WTC11 (cell line): ENCODE results near the gene TMED1. TPM values are rescaled to one million over a fixed set of nuclear protein-coding genes. Genes with fewer than 3 reads are reported as not detected.

Experiments used
- ATAC-seq: fragments of 200-7000 bp; cut with Tn5 transposase; 2 replicates; pipeline ENCODE4 v1.10.0; 2021; ENCODE audit warnings: mild to moderate bottlenecking, moderate library complexity
- CTCF ChIA-PET: fragments of 300-600 bp; sonication (Branson Sonifier 250); formaldehyde crosslinking; loops from one replicate; lab custom pipeline; 2021; ENCODE audit warnings: antibody characterized with exemption; lab: Charles Lee
- POLR2A ChIA-PET: fragments of 350-600 bp; sonication (Branson Sonifier 250); formaldehyde crosslinking; loops from one replicate; lab custom pipeline; 2021; ENCODE audit warnings: antibody characterized with exemption; lab: Charles Lee
- DNase-seq: peaks from one replicate; pipeline ENCODE4 v3.0.0; 2021; ENCODE audit warnings: low spot score
- H3K27ac Mint-ChIP-seq: 2 replicates; pipeline ENCODE4 v1.8.0; 2021; ENCODE audit warnings: mixed read lengths
- H3K27me3 Mint-ChIP-seq: 2 replicates; pipeline ENCODE4 v1.8.0; 2021; ENCODE audit warnings: low read depth, mild to moderate bottlenecking, moderate library complexity, mixed read lengths
- H3K36me3 Mint-ChIP-seq: 2 replicates; pipeline ENCODE4 v1.8.0; 2021; ENCODE audit warnings: mixed read lengths
- H3K4me1 Mint-ChIP-seq: 2 replicates; pipeline ENCODE4 v1.8.0; 2022; ENCODE audit warnings: mixed read lengths
- H3K4me3 Mint-ChIP-seq: 2 replicates; pipeline ENCODE4 v1.8.0; 2021; ENCODE audit warnings: mild to moderate bottlenecking, moderate library complexity, mixed read lengths
- H3K9me3 Mint-ChIP-seq: 2 replicates; pipeline ENCODE4 v1.8.0; 2021; ENCODE audit warnings: mixed read lengths
- CBFB ChIP-seq: sonication (generic); formaldehyde crosslinking; IDR thresholded peaks from 2 replicates; pipeline ENCODE4 v1.8.1; 2022; ENCODE audit warnings: mild to moderate bottlenecking, low read depth, missing genetic modification reagents
- EMX1 ChIP-seq: fragments of 250-450 bp; sonication (Bioruptor Pico); IDR thresholded peaks from 2 replicates; pipeline ENCODE4 v1.8.0; 2021; ENCODE audit warnings: mild to moderate bottlenecking
- ESRRA ChIP-seq: sonication (generic); formaldehyde crosslinking; IDR thresholded peaks from 2 replicates; pipeline ENCODE4 v1.8.1; 2022; ENCODE audit warnings: mild to moderate bottlenecking, missing genetic modification reagents, borderline replicate concordance
- GTF2I ChIP-seq: fragments of 250-450 bp; sonication (Bioruptor Pico); conservative IDR thresholded peaks from 2 replicates; pipeline ENCODE4 v1.4.0; 2021; ENCODE audit warnings: mild to moderate bottlenecking
- JUN ChIP-seq: sonication (generic); formaldehyde crosslinking; IDR thresholded peaks from 2 replicates; pipeline ENCODE4 v1.8.0; 2023; ENCODE audit warnings: mild to moderate bottlenecking, missing genetic modification reagents
- MYBL2 ChIP-seq: sonication (generic); formaldehyde crosslinking; IDR thresholded peaks from 2 replicates; pipeline ENCODE4 v1.8.1; 2023; ENCODE audit warnings: mild to moderate bottlenecking, moderate library complexity, missing genetic modification reagents
- SMAD4 ChIP-seq: sonication (generic); formaldehyde crosslinking; IDR thresholded peaks from 2 replicates; pipeline ENCODE4 v1.8.0; 2022; ENCODE audit warnings: mild to moderate bottlenecking, missing genetic modification reagents
- TCF7 ChIP-seq: sonication (generic); formaldehyde crosslinking; IDR thresholded peaks from 2 replicates; pipeline ENCODE4 v1.8.0; 2022; ENCODE audit warnings: mild to moderate bottlenecking, low read depth, missing genetic modification reagents, moderate library complexity
- ZNF396 ChIP-seq: fragments of 250-450 bp; sonication (Bioruptor Pico); IDR thresholded peaks from 2 replicates; pipeline ENCODE4 v1.8.0; 2021; ENCODE audit warnings: mild to moderate bottlenecking, moderate library complexity, borderline replicate concordance
- total RNA-seq: library from RNA; stranded (reverse); gene quantifications from 3 replicates; pipeline ENCODE4 v1.2.3, GENCODE V29; 2021
- TF ChIP-seq, protein P1 (sequence below): fragments of 250-450 bp; sonication (Bioruptor Pico); IDR thresholded peaks from 2 replicates; pipeline ENCODE4 v1.9.0; 2021; ENCODE audit warnings: mild to moderate bottlenecking
- TF ChIP-seq, protein P2 (sequence below): sonication (generic); formaldehyde crosslinking; conservative IDR thresholded peaks from 2 replicates; pipeline ENCODE4 v1.8.1; 2023; ENCODE audit warnings: mild to moderate bottlenecking, low read depth, missing genetic modification reagents, moderate library complexity
- TF ChIP-seq, protein P3 (sequence below): sonication (generic); formaldehyde crosslinking; IDR thresholded peaks from 2 replicates; pipeline ENCODE4 v1.8.1; 2022; ENCODE audit warnings: mild to moderate bottlenecking, moderate library complexity, missing genetic modification reagents
- TF ChIP-seq, protein P4 (sequence below): sonication (generic); formaldehyde crosslinking; IDR thresholded peaks from 2 replicates; pipeline ENCODE4 v1.8.1; 2023; ENCODE audit warnings: mild to moderate bottlenecking, missing genetic modification reagents, moderate library complexity
- TF ChIP-seq, protein P5 (sequence below): sonication (generic); formaldehyde crosslinking; IDR thresholded peaks from 2 replicates; pipeline ENCODE4 v1.8.0; 2023; ENCODE audit warnings: missing genetic modification reagents, mild to moderate bottlenecking, borderline replicate concordance
- TF ChIP-seq, protein P6 (sequence below): sonication (generic); formaldehyde crosslinking; IDR thresholded peaks from 2 replicates; pipeline ENCODE4 v1.8.0; 2023; ENCODE audit warnings: missing genetic modification reagents

TMED1 gene
- total RNA-seq, 1 experiment from 2014 or later: 28.5 TPM

DNA sequence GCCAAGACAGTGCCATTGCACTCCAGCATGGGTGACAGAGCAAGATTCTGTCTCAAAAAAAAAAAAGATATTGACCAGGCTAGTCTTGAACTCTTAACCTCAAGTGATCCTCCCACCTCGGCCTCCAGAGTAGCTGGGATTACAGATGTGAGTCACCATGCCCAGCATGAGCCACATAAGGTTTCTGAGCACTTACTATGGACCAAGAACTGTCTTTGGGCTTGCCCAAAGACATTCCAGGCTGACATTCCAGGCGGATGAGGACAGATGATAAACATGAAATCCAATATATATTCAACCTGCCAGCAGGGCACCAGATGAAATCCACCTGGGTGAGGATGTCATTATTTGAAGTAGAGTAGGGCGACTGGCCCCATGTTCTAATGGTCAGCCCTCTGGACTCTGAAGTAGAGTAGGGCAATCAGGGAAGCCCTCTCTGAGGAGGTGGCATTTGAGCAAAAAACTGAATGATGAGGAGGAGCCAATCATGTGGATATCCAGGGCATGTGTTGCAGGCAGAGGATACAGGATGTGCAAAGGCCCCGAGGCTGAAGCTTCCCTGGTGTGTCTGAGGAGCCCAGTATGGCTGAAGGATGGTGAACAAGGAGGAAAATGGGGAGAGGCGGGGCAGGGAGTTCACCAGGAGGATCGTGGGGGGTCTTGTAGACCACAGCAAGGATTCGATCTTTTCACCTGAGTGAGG lies 16.2 kb upstream of the TMED1 start (continued):
- TF ChIP-seq, protein P1, sequence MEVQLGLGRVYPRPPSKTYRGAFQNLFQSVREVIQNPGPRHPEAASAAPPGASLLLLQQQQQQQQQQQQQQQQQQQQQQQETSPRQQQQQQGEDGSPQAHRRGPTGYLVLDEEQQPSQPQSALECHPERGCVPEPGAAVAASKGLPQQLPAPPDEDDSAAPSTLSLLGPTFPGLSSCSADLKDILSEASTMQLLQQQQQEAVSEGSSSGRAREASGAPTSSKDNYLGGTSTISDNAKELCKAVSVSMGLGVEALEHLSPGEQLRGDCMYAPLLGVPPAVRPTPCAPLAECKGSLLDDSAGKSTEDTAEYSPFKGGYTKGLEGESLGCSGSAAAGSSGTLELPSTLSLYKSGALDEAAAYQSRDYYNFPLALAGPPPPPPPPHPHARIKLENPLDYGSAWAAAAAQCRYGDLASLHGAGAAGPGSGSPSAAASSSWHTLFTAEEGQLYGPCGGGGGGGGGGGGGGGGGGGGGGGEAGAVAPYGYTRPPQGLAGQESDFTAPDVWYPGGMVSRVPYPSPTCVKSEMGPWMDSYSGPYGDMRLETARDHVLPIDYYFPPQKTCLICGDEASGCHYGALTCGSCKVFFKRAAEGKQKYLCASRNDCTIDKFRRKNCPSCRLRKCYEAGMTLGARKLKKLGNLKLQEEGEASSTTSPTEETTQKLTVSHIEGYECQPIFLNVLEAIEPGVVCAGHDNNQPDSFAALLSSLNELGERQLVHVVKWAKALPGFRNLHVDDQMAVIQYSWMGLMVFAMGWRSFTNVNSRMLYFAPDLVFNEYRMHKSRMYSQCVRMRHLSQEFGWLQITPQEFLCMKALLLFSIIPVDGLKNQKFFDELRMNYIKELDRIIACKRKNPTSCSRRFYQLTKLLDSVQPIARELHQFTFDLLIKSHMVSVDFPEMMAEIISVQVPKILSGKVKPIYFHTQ (CRISPR knock-in tag): no peak
- TF ChIP-seq, protein P2, sequence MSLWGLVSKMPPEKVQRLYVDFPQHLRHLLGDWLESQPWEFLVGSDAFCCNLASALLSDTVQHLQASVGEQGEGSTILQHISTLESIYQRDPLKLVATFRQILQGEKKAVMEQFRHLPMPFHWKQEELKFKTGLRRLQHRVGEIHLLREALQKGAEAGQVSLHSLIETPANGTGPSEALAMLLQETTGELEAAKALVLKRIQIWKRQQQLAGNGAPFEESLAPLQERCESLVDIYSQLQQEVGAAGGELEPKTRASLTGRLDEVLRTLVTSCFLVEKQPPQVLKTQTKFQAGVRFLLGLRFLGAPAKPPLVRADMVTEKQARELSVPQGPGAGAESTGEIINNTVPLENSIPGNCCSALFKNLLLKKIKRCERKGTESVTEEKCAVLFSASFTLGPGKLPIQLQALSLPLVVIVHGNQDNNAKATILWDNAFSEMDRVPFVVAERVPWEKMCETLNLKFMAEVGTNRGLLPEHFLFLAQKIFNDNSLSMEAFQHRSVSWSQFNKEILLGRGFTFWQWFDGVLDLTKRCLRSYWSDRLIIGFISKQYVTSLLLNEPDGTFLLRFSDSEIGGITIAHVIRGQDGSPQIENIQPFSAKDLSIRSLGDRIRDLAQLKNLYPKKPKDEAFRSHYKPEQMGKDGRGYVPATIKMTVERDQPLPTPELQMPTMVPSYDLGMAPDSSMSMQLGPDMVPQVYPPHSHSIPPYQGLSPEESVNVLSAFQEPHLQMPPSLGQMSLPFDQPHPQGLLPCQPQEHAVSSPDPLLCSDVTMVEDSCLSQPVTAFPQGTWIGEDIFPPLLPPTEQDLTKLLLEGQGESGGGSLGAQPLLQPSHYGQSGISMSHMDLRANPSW (CRISPR knock-in tag): no peak
- TF ChIP-seq SMAD4 (CRISPR knock-in tag) (no peak), TCF7 (CRISPR knock-in tag) (no peak), EMX1 (no peak), MYBL2 (CRISPR knock-in tag) (no peak), ESRRA (CRISPR knock-in tag) (no peak), GTF2I (no peak), JUN (no peak)
- TF ChIP-seq, protein P3, sequence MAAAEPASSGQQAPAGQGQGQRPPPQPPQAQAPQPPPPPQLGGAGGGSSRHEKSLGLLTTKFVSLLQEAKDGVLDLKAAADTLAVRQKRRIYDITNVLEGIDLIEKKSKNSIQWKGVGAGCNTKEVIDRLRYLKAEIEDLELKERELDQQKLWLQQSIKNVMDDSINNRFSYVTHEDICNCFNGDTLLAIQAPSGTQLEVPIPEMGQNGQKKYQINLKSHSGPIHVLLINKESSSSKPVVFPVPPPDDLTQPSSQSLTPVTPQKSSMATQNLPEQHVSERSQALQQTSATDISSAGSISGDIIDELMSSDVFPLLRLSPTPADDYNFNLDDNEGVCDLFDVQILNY (CRISPR knock-in tag): no peak
- TF ChIP-seq, all 79 proteins: peak for 0

DNA sequence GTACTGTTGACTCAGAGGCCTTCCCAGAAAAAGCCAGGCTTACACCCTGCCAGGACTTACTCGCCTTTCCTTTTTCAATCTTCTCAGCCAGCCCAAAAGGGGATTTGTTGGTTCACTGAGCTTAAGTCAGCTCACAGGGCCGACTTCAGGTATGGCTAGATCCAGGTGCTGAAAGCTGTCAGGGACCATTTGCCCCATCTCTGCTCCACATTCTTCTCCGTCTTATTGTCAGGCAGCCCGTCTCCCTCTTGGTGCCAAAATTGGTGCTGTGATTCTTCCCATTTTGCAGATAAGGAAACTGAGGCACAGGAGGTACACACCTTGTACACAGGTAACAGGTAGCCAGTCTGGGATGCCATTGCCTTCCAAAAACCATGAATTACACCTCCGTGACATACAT lies 14.6 kb upstream of the TMED1 start:
- CTCF ChIA-PET: interaction anchor here (0.6 to 2.5 kb wide), 6 partner anchors 11 to 25 kb away, joined by 3 to 11 read pairs (median 6); no protein-coding TSS in a partner anchor
- Mint-ChIP-seq H3K4me1 (no peaks in the 10 kb centered on the region), H3K36me3 (no peaks in the 10 kb centered on the region), H3K4me3 (no peak overlapping the region), H3K27me3 (peaks cover 34% of the 10 kb centered on the region), H3K9me3 (peaks cover 10% of the 10 kb centered on the region), H3K27ac (no peak overlapping the region)
- ATAC-seq (no peak), DNase-seq (no peak)
- POLR2A ChIA-PET: no interaction called here
- TF ChIP-seq GTF2I (peak; percentile 48; the same call in 1 of the 2 replicates), ZNF396 (no peak)

DNA sequence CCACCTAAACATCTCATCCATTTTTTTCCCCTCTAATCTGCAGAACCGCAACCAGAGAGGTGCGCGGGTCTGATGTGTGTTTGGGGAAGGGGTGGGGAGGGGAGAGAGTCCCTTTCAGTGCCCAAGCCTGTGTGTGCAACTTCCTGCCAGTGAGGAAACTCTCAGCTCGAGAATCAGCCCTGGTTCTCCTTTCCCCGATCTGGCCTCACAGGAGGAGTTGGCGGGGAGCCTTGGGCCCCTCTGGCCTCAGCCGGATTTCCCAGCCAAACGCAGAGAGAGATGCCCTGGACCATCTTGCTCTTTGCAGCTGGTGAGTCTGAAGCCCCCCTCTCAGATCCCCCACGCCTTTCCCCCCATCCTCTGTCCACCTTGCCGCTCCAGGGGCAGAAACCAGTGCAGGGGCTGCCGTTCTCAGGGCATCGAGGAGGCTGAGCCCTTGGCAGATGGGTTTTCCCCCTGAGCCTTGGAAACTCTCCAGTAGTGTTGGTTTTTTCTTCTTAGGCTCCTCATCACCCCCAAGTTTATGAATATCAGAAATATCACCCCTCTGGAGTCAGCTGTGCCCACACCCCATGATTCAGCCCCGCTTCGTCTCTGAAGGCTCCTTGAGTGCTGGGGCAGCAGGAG lies 12.3 kb upstream of the TMED1 start, which contains the start of gene C19orf38:
Gene C19orf38, plus strand, starts transcription at position 186 of the 627 bp plus-strand sequence. Its CDS starts 94 bp downstream, at position 280.
- DNase-seq (no peak), ATAC-seq (no peak)
- ChIA-PET POLR2A (no interaction called here), CTCF (interaction anchor here (0.6 to 2.8 kb wide), 5 partner anchors 9 to 23 kb away, joined by 3 to 20 read pairs (median 5); no protein-coding TSS in a partner anchor)
- Mint-ChIP-seq H3K4me3 (no peak within 1 kb of the TSS), H3K27me3 (peaks cover 36% of the 10 kb centered on the region), H3K9me3 (peaks cover 10% of the 10 kb centered on the region), H3K36me3 (no peaks in the 10 kb centered on the region), H3K4me1 (no peaks in the 10 kb centered on the region), H3K27ac (no peak within 1 kb of the TSS)
- TF ChIP-seq, protein P4, sequence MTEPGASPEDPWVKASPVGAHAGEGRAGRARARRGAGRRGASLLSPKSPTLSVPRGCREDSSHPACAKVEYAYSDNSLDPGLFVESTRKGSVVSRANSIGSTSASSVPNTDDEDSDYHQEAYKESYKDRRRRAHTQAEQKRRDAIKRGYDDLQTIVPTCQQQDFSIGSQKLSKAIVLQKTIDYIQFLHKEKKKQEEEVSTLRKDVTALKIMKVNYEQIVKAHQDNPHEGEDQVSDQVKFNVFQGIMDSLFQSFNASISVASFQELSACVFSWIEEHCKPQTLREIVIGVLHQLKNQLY: no peak
- TF ChIP-seq, protein P5, sequence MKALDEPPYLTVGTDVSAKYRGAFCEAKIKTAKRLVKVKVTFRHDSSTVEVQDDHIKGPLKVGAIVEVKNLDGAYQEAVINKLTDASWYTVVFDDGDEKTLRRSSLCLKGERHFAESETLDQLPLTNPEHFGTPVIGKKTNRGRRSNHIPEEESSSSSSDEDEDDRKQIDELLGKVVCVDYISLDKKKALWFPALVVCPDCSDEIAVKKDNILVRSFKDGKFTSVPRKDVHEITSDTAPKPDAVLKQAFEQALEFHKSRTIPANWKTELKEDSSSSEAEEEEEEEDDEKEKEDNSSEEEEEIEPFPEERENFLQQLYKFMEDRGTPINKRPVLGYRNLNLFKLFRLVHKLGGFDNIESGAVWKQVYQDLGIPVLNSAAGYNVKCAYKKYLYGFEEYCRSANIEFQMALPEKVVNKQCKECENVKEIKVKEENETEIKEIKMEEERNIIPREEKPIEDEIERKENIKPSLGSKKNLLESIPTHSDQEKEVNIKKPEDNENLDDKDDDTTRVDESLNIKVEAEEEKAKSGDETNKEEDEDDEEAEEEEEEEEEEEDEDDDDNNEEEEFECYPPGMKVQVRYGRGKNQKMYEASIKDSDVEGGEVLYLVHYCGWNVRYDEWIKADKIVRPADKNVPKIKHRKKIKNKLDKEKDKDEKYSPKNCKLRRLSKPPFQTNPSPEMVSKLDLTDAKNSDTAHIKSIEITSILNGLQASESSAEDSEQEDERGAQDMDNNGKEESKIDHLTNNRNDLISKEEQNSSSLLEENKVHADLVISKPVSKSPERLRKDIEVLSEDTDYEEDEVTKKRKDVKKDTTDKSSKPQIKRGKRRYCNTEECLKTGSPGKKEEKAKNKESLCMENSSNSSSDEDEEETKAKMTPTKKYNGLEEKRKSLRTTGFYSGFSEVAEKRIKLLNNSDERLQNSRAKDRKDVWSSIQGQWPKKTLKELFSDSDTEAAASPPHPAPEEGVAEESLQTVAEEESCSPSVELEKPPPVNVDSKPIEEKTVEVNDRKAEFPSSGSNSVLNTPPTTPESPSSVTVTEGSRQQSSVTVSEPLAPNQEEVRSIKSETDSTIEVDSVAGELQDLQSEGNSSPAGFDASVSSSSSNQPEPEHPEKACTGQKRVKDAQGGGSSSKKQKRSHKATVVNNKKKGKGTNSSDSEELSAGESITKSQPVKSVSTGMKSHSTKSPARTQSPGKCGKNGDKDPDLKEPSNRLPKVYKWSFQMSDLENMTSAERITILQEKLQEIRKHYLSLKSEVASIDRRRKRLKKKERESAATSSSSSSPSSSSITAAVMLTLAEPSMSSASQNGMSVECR (CRISPR knock-in tag): no peak
- TF ChIP-seq CBFB (CRISPR knock-in tag): no peak
- TF ChIP-seq, protein P6, sequence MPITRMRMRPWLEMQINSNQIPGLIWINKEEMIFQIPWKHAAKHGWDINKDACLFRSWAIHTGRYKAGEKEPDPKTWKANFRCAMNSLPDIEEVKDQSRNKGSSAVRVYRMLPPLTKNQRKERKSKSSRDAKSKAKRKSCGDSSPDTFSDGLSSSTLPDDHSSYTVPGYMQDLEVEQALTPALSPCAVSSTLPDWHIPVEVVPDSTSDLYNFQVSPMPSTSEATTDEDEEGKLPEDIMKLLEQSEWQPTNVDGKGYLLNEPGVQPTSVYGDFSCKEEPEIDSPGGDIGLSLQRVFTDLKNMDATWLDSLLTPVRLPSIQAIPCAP (CRISPR knock-in tag): no peak
